Glutamatergic neuron (in vitro differentiated cells): ENCODE measurements around the gene RPLP2. TPM values are rescaled to one million over a fixed set of nuclear protein-coding genes. Genes with fewer than 3 reads are reported as not detected.

Experiments
- DNase-seq: peaks from one replicate; pipeline ENCODE4 v3.0.0; 2022
- H3K27ac Mint-ChIP-seq: one replicate; pipeline ENCODE4 v1.8.0; 2020; ENCODE audit warnings: mild to moderate bottlenecking, mixed read lengths, inconsistent platforms; ENCODE audit not compliant: unreplicated experiment
- H3K27me3 Mint-ChIP-seq: one replicate; pipeline ENCODE4 v1.8.0; 2020; ENCODE audit warnings: mild to moderate bottlenecking, moderate library complexity, mixed read lengths, inconsistent platforms; ENCODE audit not compliant: unreplicated experiment
- H3K36me3 Mint-ChIP-seq: one replicate; pipeline ENCODE4 v1.8.0; 2020; ENCODE audit warnings: mild to moderate bottlenecking, mixed read lengths, inconsistent platforms; ENCODE audit not compliant: unreplicated experiment
- H3K4me1 Mint-ChIP-seq: one replicate; pipeline ENCODE4 v1.8.0; 2020; ENCODE audit warnings: mild to moderate bottlenecking, low read depth, mixed read lengths, inconsistent platforms; ENCODE audit not compliant: unreplicated experiment
- H3K4me3 Mint-ChIP-seq: one replicate; pipeline ENCODE4 v1.8.0; 2020; ENCODE audit warnings: mild to moderate bottlenecking, mixed read lengths, inconsistent platforms; ENCODE audit not compliant: unreplicated experiment
- H3K9me3 Mint-ChIP-seq: one replicate; pipeline ENCODE4 v1.8.0; 2020; ENCODE audit warnings: mild to moderate bottlenecking, moderate library complexity, mixed read lengths, inconsistent platforms; ENCODE audit not compliant: unreplicated experiment
- total RNA-seq: library from RNA; stranded (reverse); fragmentation: NEBNext Ultra II Directional; extraction: Animal tissue kit (Norgen Biotek cat#: 25700); gene quantifications from one replicate; pipeline ENCODE4 v1.2.1, GENCODE V29; 2021; ENCODE audit not compliant: unreplicated experiment
- TF ChIP-seq, protein P1 (sequence below): fragments of 200-600 bp; sonication (generic); IDR thresholded peaks from one replicate; pipeline ENCODE4 v1.5.0; 2021; ENCODE audit not compliant: partially characterized antibody, unreplicated experiment

RPLP2 gene
- total RNA-seq, 1 donor from 2014 or later, result 997 TPM

DNA sequence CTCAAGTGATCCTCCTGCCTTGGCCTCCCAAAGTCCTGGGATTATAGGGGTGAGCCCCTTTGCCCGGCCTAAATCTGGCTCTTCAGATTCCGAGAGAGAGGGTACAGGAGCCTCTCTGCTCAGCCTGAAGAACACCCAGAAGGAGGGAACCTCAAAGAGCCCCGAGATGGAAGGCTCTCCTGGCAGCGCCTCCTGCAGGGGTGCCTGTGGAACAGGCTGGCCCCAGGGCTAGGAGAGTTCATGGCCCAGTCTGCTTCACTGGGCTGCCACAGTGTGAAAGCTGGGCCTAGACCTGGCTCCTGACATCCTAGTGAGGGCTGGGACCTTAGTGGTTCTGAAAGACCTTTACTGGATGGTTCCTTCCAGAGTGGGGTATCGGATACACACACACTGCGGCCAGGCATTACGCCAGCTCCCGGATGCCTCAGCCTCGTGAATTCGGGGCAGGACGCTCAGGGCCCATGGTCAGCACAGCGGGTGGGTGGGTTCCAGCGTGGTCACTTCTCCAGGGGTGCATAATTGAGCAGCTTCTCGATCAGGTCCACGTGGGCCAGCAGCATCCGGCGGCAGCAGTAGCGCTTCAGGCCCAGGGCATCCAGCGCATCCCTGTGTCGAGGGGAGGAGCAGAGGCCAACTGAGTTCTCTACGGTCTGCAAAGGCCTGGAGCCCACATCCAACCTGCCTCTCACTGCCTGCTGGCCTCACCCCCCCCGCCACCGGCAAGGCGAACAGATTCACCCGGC is 30.3 kb downstream of the RPLP2 start:
- H3K27ac Mint-ChIP-seq, result peak overlapping the region; percentile 80
- H3K4me3 Mint-ChIP-seq, result peak overlapping the region; percentile 84
- H3K27me3 Mint-ChIP-seq, result peaks cover 17% of the 10 kb centered on the region
- no peak for DNase-seq
- no peaks in the 10 kb centered on the region for H3K36me3 Mint-ChIP-seq
- TF ChIP-seq, protein P1, sequence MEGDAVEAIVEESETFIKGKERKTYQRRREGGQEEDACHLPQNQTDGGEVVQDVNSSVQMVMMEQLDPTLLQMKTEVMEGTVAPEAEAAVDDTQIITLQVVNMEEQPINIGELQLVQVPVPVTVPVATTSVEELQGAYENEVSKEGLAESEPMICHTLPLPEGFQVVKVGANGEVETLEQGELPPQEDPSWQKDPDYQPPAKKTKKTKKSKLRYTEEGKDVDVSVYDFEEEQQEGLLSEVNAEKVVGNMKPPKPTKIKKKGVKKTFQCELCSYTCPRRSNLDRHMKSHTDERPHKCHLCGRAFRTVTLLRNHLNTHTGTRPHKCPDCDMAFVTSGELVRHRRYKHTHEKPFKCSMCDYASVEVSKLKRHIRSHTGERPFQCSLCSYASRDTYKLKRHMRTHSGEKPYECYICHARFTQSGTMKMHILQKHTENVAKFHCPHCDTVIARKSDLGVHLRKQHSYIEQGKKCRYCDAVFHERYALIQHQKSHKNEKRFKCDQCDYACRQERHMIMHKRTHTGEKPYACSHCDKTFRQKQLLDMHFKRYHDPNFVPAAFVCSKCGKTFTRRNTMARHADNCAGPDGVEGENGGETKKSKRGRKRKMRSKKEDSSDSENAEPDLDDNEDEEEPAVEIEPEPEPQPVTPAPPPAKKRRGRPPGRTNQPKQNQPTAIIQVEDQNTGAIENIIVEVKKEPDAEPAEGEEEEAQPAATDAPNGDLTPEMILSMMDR, result no peak
- peaks cover 20% of the 10 kb centered on the region for H3K4me1 Mint-ChIP-seq
- peaks cover 26% of the 10 kb centered on the region for H3K9me3 Mint-ChIP-seq

DNA sequence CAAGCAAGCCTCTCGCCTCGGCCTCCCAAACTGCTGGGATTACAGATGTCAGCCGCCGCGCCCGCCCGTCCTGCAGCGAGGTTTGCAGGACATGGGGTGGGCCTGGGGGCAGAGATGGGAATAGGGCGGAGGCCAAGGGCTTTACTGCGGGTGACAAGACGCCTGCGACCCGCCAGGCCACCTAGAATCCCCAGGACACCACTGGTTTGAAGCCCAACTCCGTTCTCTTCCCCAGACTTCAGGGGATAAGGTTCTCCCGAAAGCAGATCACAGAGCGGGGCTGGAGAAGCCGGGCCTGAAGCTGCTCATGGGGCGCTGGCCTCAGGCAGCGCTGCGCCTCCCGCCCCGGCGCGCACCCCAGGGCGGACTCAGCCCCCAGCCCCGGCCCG is 32.2 kb downstream of the RPLP2 start:
- Mint-ChIP-seq H3K27ac (peak overlapping the region; percentile 78), H3K36me3 (no peaks in the 10 kb centered on the region), H3K27me3 (peaks cover 17% of the 10 kb centered on the region), H3K9me3 (peaks cover 26% of the 10 kb centered on the region), H3K4me1 (peaks cover 22% of the 10 kb centered on the region), H3K4me3 (peak overlapping the region; percentile 88)
- DNase-seq, result no peak
- TF ChIP-seq, protein P1, result no peak

DNA sequence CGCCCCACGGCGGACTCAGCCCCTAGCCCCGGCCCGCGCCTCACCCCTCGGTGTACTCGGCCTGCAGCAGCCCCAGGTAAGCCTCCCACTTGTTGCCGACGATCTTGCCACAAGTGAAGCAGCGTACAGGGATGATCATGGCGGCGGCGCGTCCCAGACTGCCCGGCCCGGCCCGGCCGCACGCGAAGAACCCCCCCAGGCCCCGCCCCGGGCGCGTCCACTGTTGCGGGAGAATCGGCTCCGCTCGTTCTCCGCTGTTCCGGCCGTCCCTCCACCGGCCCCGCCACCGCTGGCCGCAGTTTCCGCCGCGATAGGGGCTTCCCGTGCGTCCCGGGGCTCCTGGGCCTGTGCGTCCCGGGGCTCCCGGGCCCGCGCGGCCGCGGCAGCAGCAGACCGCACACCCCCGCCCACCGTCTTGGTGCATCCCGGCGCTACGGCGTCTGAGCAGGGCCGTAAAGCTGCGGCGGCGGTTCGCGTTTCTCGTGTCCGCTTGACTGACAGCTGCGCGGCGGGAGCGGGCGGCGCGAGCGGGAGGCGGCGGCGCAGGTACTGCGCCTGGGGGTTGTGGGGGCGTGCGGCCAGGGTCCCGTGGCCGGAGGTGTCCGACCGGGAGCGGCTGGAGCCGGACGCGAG is 32.7 kb downstream of the RPLP2 start, which contains the start of the genes POLR2L and TSPAN4:
Gene POLR2L (minus strand): TSS at position 160 of the 633 bp plus-strand sequence. CDS start 21 bp downstream, at position 139.
Gene TSPAN4 (plus strand): TSS at position 483 of the 633 bp plus-strand sequence. CDS start 7,453 bp downstream, outside the sequence.
- Mint-ChIP-seq H3K36me3 (no peaks in the 10 kb centered on the region), H3K4me1 (peaks cover 22% of the 10 kb centered on the region), H3K4me3 (peak within 1 kb of the TSS; percentile 88), H3K9me3 (peaks cover 26% of the 10 kb centered on the region), H3K27me3 (peaks cover 17% of the 10 kb centered on the region), H3K27ac (peak within 1 kb of the TSS; percentile 78)
- peak; percentile 94 for DNase-seq
- TF ChIP-seq, protein P1, result no peak

DNA sequence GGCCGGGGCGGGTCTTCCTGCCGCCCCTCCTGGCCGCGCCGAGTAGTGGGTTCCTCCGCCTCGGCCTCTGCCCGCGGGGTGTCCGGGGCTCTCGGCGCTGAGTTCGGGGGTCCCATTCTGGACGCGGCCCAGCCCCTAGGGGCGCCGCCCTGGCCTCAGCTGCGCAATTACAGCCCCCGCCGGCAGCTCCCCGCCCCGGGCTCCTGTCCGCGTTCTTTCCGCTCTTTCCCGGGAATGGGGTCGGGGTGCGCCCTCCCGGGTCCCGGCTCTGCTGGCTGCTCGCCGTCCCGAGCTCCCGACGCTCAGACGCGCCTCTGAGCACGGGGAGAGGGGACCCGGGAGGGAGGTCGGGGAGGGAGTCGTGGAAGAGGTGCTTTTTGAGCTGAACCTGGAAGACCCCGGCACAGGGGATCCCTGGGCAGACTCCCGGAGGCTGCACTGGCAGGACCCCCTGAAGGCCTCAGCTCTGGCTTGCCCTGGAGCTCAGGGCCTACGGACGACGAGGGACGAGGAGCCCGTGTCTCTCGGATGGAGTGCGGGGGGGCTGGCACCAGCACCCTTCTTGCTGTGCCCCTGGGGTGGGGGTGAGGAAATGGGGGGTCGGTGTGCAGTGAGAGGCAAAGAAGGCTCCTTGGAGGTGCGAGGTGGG is 33.4 kb downstream of the RPLP2 start:
- Mint-ChIP-seq H3K4me3 (peak overlapping the region; percentile 82), H3K4me1 (peaks cover 22% of the 10 kb centered on the region), H3K27ac (no peak overlapping the region), H3K27me3 (peaks cover 14% of the 10 kb centered on the region), H3K9me3 (peaks cover 26% of the 10 kb centered on the region), H3K36me3 (no peaks in the 10 kb centered on the region)
- no peak for DNase-seq
- TF ChIP-seq, protein P1, result no peak
